ENCODE results near the gene ALG9.

GRCh38 chr11:111797145-111797581 is 74.2 kb downstream of the ALG9 start:
- TF ChIP-seq CTCF (conservative IDR thresholded peaks at IDR 0.05 in 1 of 2, IDR thresholded peaks at IDR 0.05 in 1 of 2; ENCODE audit: low read depth in 1 of 2, low read length in 2 of 2) (no peak), EZH2 (IDR thresholded peaks at IDR 0.05; ENCODE audit: low read length, missing control alignments) (no peak)
